A673 (cell line): ENCODE measurements around the gene SLC10A3.

ENCODE experiments used
- CTCF ChIP-seq: fragments of 300-800, 200-600 bp; sonication (generic); conservative IDR thresholded peaks from 2 replicates; pipeline ENCODE4 v1.5.1; 2017; ENCODE audit warnings: low read depth, mild to moderate bottlenecking, antibody characterized with exemption, low read length, moderate library complexity, mixed read lengths
- EZH2 ChIP-seq: fragments of 200-600 bp; sonication (generic); IDR thresholded peaks from 2 replicates; pipeline ENCODE4 v1.6.1; 2017; ENCODE audit warnings: borderline replicate concordance, low read depth, mild to moderate bottlenecking, mixed read lengths, antibody characterized with exemption, low read length; ENCODE audit not compliant: poor library complexity, severe bottlenecking

GRCh38 chrX:154515966-154516655 lies 25.7 kb upstream of the SLC10A3 start, which contains the start of gene FAM3A:
- no peak for TF ChIP-seq CTCF
- no peak for TF ChIP-seq EZH2
